Stimulated activated CD4-positive, alpha-beta T cell treated with anti-CD3 and anti-CD28 coated beads, TNF-alpha, amount 100 ng/mL, for 24 hours (primary cell): ENCODE data around the gene ARF4.
A peak's percentile ranks its signal among the peaks of the same experiment; 100 is the strongest.
"Not testable (repeated sequence)": the region's sequence is repeated elsewhere in the genome, so short reads cannot be mapped to it uniquely, and the experiment has no call there.

Experiments
- DNase-seq, 3 experiments: peaks; one replicate each; pipeline ENCODE4 v3.0.0-alpha.2; 2020; ENCODE audit warnings: low read depth in 3 of 3

Gene ARF4

DNA sequence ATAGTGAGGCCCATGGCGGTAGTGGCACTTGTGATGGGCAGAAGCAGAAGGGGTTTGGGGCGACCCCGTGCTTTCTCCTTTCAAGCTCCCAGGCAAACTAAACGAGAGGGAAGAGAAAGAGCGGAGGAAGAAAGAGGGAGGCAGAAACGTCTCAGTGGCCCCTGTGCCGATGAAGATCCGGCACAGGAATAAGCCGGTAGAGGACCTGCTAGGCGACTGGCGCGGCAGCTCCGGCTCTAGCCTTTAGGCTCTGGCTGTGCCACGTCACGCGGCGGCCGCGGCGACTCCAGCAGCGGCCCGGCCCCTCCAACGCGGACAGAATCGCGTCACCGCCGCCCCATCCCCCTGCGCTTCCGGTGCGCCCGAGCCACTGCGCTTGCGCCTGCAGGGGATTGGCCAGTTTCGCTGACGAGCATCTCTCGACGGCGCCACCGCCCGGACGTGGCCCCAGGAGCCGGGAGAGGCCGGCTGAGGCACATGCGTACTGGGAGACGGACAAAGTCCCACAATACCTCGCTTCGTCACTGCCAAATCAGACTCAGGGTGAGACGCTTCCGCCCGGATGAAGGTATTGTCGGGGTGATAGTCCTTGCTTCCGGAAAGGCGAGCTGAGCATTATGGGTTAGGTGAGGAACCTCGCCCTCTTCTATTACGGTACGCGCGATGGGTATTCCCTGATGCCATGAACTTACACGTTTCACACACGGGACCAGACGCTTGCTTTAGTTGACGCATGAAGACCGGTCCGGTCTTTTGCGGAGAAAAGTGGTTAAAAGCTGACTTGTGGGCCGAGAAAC, at the start of gene ARF4:
ARF4 (minus strand) TSS at position 218 of the 797 bp plus-strand sequence; CDS start at position 14, 204 bp downstream.
- DNase-seq = peak; percentile 98 to 99 (median 99)

DNA sequence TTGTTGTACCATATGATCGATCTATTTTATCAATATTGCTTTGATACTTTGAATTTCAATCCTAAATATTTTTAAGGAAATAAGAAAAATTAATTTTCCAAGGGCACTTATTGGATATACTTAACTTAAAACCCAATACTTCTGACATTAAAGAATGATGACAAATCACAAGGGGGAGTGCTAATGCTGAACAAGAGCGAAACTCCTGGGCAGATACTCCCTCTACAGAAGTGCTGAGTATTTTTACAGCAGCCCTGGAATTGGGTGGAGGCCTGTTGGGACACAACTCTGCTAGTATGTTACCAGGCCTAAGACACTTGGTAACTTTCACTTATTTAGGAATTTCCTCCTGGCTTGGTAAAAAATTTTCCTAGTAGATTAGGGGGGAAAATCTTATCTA, 49.6 kb upstream of the ARF4 start:
- DNase-seq = no peak

DNA sequence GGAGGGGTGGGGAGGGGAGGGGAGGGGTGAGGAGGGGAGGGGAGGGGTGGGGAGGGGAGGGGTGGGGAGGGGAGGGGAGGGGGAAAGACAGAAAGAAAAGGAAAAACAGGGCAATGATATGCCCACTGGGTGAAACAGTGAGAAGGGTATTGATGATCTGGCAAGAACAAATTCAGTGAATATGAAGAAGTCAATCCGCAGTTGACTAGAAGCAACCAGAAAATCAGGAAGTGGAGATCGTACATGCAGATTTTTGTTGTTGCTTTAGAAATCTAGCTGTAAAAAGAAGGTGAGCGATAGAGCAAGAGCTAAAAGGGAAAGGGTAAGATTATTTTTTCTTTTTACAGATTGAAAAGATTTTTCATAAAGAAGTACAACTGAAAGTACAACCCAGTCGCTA, 47.6 kb upstream of the ARF4 start:
- no peak for DNase-seq

DNA sequence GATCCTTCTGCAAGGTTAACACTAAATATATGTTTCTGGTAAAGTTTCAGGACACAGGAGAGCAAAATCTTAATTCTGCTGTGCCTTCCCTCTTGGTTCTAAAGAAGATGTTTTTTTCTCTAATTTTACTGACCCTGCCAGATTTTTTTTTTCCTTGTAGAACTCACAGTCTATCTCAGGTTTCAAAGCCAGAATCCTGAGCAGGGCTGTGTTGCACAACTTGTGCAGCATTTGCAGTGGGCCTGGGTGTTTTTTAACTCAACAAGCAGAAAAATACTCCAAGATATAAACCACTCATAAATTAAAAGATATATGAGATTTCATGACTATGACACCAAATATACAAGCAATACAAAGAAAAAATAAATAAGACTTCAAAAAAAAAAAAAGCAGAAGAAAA, 40.2 kb upstream of the ARF4 start:
- DNase-seq = no peak

DNA sequence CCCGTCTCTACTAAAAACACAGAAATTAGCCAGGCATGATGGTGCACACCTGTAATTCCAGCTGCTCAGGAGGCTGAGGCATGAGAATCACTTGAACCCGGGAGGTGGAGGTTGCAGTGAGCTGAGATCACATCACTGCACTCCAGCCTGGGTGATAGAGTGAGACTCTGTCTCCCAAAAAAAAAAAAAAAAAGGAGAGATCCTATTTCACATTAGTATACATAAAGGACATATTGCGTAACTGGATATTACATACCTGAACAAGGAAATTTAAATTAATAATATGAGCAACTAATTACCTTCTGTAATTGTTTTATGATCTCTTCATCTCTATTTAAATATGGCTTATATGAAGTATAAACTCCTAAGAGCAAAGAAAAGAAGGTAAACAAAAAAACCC, 37.1 kb upstream of the ARF4 start:
- not testable (repeated sequence) for DNase-seq

DNA sequence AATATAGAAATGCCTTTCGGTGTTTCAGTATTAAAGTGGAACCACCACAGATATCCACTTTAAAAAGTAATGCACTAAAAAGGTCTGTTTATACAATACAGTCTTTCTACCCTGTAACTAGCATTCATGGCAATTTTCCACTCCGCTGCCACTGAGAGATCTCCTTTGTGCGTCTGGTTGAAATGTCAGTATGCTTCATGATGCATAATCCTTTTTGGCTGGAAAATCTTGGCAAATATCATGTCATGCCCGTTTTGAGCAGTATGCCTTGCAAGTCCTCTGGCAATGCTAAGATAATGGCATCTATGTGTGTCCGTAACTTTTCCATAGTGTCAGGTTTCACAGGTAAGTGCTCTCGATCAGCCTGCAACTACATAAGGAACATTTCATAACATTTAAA, 30.8 kb upstream of the ARF4 start:
- DNase-seq = no peak

DNA sequence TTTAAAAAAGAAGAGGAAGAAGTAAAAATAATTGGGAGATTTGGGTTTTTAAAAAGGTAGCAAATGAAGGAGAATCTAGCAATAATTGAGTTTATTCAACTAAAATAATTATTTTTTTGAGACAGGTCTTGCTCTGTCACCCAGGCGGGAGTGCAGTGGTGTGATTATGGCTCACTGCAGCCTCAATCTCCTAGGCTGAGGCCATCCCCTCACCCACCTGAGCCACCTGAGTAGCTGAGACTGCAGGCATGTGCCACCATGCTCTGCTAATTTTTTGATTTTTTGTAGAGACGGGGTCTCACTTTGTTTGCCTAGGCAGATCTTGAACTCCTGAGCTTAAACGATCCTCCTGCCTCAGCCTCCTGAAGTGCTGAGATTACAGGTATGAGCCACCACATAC, 27.7 kb upstream of the ARF4 start:
- DNase-seq = no peak

DNA sequence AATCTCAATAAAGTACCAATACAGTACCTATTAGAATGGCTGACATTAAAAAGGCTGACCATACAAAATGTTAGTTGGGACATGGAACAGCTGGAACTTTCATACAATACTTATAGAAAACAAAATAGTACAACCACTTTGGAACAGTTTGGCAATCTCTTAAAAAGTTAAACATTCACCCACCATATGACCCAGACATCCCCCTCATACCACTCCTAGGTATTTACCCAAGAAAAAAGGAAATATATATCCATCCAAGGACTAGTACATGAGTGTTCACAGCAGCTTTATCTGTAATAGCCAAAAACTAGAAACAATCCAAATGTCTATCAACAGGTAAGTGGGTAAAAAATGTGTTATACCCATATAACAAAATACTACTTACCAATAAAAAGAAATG, 25.2 kb upstream of the ARF4 start:
- no peak for DNase-seq

DNA sequence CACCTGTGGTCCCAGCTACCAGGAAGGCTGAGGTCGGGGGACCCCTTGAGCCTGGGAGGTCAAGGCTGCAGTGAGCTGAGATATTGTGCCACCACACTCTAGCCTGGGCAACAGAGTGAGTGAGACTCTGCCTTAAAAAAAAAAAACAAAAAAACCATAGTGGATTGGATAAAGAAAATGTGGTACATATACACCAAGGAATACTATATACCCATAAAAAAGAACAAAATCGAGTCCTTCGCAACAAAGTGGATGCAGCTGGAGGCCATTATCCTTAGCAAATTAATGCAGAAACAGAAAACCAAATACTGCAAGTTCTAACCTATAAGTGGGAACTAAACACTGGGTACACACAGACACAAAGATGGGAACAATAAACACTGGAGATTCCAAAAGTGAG, 20.6 kb upstream of the ARF4 start:
- DNase-seq = no peak

DNA sequence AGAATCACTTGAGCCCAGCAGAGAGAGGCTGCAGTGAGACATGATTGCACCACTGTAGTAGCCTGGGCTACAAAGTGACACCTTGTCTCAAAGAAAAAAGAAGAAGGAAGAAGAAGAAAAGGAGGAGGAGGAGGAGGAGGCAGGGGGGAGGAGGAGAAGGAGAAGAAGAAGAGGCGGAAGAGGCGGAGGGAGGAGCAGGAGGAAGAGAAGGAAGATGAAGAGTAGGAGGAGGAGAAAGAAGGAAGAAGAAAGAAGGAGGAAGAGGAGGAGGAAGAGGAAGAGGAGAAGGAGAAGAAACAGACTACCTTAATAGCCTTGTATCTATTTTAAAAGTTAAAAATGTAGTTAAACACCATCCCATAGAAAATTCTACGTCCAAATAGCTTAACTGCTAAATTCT, 19.1 kb upstream of the ARF4 start:
- no peak for DNase-seq

DNA sequence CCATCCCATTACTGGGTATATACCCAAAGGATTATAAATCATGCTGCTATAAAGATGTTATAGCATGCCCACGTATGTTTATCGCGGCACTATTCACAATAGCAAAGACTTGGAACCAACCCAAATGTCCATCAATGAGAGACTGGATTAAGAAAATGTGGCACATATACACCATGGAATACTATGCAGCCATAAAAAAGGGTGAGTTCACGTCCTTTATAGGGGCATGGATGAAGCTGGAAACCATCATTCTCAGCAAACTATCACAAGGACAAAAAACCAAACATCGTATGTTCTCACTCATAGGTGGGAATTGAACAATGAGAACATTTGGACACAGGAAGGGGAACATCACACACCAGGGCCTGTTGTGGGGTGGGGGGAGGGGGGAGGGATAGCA, 14.7 kb upstream of the ARF4 start:
- DNase-seq = not testable (repeated sequence)

DNA sequence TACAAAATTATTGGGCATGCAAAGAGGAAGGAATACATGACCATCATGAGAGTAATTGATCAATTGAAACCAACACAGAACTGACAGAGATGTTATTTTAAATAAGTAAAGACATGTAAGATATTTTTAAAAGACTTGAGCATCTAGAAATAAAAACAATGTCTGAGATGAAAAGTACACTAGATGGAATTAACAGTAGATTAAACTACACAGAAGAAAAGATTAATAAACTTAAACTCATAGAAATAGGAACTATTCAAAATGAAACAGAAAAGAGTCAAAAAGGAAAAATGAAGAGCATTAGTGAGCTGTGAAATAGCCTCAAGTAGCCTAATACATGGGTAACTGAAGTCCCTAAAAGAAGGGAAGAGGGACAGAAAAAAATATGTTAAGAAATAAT, 8.5 kb upstream of the ARF4 start:
- DNase-seq = no peak

DNA sequence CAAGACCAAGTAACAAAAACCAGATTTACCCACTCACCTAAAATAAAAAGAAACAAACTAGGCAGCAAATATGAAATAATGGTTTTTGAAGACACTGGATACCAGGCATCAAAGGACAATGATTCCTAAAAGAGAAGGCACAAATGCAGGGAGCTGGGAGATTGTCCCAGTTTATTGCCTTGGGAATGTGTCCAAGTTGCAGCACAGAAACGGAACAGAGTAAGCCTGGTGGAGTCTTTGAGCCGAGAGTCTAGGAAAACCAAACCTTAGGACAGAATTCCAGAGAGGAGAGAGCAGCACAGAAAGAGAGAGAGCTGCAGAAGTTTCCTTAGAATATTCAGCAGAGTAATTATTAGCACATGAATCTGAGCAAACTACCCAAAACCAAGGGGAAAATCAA, 7.8 kb upstream of the ARF4 start:
- DNase-seq = no peak

DNA sequence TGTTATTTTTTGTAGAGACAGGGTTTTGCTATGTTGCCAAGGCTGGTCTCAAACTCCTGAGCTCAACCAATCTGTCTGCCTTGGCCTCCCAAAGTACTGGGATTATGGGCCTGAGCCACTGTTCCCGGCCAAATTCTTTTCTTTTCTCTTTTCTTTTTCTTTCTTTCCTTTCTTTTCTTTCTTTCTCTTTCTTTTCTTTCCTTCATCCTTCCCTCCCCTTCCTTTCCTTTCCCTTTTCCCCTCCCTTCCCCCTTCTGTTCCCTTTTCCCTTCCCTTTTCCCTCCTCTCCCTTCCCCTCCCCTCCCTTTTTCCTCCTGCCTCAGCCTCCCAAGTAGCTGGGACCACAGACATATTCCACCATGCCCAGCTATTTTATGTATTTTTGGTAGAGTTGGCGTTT, 3.1 kb upstream of the ARF4 start:
- DNase-seq = no peak

DNA sequence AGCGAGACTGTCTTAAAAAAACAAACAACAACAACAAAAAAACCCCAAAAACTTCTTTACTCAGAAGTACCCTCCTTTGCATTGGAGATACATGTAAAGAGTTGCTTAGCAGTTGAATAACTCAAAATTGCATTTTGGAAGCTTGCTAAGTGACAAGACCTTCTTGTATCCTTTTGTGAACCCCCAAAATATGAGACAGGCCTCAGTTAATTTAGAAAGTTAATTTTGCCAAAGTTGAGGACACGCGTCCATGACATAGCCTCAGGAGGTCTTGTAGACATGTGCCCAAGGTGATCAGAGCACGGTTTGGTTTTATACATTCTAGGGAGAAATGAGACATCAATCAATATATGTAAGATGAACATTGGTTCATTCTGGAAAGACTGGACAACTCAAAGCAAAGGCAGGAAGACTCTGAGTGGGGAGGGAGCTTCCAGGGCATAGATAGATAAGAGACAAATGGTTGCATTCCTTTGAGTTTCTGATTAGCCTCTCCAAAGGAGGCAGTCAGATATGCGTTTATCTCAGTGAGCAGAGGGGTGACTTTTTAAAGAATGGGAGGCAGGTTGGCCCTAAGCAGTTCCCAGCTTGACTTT, 1.7 kb upstream of the ARF4 start:
- DNase-seq = no peak

DNA sequence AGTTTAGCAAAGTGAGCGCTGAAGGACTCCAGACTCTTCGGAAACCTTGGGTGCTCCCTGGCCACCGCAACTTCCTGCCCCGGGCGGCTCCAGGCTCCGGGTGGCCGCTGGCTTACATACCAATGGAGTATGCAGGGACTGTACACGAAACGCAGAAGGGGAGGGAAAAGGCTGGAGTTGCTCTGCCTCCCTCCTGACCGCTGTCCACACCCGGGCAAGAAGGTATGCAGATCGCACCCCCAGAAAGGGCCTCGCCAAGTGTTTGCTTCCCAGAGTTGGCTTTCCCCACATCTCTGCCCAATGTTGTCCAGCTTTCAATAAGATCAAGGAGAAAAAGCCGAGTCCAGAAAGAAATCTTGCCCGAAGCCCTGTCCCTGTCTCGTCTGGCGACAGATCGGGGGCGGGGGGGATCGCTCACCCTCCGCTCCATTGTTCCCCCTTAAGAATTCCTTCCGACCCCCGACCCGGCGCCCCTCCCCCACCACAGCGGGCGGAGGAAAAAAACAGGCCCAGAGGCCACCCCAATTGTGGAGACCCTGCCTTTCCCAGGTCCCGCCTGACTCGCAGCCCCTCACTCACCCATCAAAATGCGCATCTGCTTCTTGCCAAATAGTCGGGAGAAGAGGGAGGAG, 533 bp downstream of the ARF4 start:
- peak; percentile 22 to 57 (median 25) for DNase-seq

DNA sequence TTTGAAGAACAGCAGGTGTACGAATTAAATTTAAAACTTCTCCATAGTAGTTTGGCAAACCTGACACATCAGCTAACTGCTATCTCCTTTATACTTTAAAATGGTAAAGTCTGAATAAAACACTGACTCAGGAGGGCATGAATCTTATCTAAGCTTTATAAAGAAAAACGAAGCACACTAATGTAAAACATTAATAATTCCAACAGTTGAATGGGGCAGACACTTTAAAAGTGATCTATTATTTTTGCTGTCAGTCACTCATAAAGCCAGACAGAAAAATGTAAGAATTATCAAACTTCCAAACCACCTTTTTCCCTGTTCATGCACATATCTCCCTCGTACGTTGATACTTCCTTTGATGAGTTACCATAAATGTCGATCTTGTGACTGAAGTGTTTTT, 2.6 kb downstream of the ARF4 start:
- DNase-seq = no peak

DNA sequence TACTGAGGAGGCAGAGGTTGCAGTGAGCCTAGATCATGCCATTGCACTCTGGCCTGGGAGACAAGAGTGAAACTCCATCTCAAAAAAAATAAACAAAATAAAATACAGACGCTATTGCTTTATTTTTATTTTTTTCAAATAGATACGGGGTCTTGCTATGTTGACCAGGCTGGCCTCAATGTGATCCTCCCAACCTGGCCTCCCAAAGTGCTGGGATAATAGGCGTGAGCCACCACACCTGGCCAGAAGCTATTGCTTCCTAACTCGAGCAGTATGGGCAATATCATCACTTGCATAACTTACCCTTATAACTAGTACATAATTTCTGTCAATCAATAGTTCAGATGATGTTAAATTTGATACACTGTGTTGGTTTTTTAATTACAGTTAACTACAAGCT, 3.0 kb downstream of the ARF4 start:
- DNase-seq = no peak

DNA sequence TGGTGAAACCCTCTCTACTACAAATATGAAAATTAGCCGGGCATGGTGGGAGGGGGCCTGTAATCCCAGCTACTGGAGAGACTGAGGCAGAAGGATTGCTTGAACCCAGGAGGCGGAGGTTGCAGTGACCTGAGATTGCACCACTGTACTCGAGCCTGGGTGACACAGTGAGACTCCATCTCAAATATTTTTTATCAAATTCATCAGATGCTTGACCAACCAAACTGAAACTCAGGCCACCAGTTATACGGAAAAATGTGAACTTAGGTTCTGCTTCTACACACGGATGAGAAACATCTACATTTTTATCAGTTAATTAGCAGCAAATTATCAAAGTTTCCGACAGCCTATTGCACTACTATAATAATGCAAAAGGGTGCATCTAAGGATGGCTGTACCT, 4.8 kb downstream of the ARF4 start:
- no peak for DNase-seq

DNA sequence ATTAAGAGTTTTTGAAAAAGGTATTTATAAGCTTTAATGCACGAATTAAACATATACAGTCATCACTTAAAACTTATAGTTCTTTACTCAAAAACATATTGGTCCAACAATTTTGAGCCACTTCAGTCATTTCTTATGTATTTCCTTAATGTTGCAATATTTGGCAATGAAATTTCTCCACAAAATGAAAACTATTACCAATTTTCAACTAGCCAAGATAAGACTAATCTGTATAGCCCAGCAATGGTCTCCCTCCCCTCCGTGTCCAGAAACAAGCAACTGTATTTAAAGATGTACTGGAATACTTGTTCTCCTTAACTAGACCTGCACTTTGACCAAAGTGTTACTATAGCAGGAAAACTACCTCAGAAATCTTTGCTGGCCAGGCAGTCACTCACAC, 9.2 kb downstream of the ARF4 start:
- no peak for DNase-seq

DNA sequence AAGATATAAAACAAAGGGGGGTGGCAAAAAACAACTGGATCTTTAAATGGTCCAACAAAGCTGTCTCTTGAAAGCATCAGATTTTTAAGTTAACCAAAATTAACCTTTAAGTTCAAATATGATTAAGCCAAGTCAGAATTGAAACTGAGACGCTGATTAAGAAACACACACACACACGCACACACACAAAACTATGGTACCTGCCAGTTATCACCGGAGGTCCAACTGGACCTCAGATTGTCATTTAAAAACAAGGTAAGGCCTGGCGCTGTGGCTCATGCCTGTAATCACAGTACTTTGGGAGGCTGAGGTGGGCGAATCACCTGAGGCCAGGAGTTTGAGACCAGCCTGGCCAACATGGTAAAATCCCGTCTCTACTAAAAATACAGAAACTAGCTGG, 10.4 kb downstream of the ARF4 start:
- no peak for DNase-seq

DNA sequence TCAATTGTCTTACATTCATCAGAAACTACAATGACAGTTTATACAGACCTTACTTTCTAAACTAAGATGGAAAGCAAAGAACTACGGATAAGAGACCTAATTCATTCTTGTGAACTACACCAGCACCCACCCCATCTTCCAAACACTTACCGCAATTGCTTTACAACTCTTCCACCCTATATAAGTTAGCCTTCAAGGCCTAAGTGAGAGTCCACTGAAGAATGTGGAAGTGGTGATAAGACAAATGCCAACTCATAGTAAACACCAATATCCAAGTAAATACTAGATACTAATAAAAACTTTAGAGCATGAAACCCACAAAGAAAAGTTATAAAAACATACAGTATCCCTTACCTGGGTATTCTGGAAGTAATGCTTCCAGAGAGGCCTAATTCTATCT, 13.6 kb downstream of the ARF4 start:
- no peak for DNase-seq

DNA sequence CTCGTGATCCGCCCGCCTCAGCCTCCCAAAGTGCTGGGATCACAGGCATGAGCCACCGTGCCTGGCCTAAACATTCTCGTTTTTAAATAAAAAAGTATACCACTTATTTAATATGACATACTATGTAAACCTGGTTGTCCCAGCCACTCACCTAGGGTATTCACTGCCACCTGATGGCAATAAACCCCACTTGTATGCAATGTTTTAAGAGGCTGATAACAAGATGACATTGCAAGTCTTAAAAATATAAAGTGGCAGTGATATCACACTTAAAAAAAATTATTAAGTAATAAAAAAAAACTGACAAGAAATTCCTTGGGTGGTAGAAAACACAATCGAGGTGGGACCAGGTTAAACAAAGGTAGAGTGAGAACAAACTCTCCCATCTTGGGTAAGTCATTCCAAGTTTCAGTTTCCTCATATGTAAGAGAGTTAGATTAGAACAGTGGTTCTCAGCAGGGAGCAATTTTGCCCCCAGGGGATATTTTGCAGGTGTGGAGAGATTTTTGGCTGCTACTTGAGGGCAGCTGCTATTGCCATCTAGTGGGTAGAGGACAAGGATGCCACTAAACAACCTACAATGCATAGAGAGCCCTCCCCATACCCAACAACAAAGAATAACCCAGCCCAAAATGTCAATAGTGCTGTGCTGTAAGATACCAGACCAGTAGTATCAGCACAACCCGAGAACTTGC, 14.5 kb downstream of the ARF4 start:
- DNase-seq = no peak
